GM18519 (cell line): Measurements from ENCODE around the gene KY.

Experiments used
- ATAC-seq: cut with Tn5 transposase; IDR thresholded peaks from one replicate; pipeline ENCODE4 v1.9.1; 2021; ENCODE audit warnings: mild to moderate bottlenecking, moderate library complexity; ENCODE audit not compliant: unreplicated experiment, low FRiP score

Gene KY

GRCh38 chr3:134567605-134568004, 83.2 kb downstream of the KY start:
- no peak for ATAC-seq

- no peak for ATAC-seq
These were observed 85.8 kb downstream of the KY start for GRCh38 chr3:134564991-134565390.

DNA sequence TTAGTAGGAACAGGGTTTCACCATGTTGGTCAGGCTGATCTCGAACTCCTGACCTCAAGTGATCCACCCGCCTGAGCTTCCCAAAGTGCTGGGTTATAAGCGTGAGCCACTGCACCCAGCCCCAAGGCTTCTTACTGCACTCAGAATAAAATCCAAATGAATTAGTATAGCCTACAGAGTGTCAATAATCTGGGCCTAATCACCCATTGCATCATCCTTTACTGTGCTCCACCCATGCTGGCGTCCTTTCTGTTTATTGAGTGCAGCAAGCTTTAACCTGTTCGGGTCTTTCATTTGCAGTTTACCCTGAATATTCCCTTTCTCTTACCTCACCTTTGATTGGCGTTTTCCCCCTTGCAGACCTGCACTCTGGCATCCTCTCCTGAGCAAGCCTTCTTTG, 87.2 kb downstream of the KY start:
- ATAC-seq = no peak

GRCh38 chr3:134562055-134562454, 88.8 kb downstream of the KY start:
- no peak for ATAC-seq

- ATAC-seq = no peak
These were observed 91.2 kb downstream of the KY start for GRCh38 chr3:134559591-134559990.
